H1 (cell line): ENCODE results near the gene CDH18. TPM values are rescaled to one million over a fixed set of nuclear protein-coding genes. Genes with fewer than 3 reads are reported as not detected.

Experiments
- SIN3A ChIP-seq, 2 experiments: IDR thresholded peaks in 1 of 2; conservative IDR thresholded peaks in 1 of 2; 2 replicates each; pipeline ENCODE4 v1.6.1; 2011 to 2012; ENCODE audit warnings: low read length in 2 of 2, improper control_type of control experiment in 1 of 2, low read depth in 1 of 2, mild to moderate bottlenecking in 1 of 2
- SIX5 ChIP-seq: IDR thresholded peaks from 2 replicates; pipeline ENCODE4 v1.6.1; 2011; ENCODE audit warnings: mild to moderate bottlenecking, low read depth, low read length
- SUZ12 ChIP-seq: fragments of 200-600 bp; sonication (generic); IDR thresholded peaks from 2 replicates; pipeline ENCODE4 v1.6.1; 2012; ENCODE audit warnings: mild to moderate bottlenecking, inconsistent platforms, low read length, moderate library complexity, mixed read lengths
- ZNF274 ChIP-seq: IDR thresholded peaks from 2 replicates; pipeline ENCODE4 v1.7.0; 2012; ENCODE audit warnings: low read length, borderline replicate concordance; ENCODE audit errors: extremely low read depth
- polyA plus RNA-seq, 7 experiments: library from polyadenylated mRNA; depleted of rRNA in 3 of 7; stranded (reverse) in 5 of 7; unstranded in 2 of 7; fragments of >200 nt in 5 of 7; fragments of 200-250 nt in 2 of 7; gene quantifications; 1 replicate in 5 of 7; 2 replicates in 1 of 7; 4 replicates in 1 of 7; pipeline versions ENCODE4 v1.2.1 to v1.2.3, GENCODE V29; 2011 to 2013; ENCODE audit warnings: missing spikeins in 2 of 7, mixed read lengths in 2 of 7
- total RNA-seq: library from RNA; stranded (reverse); fragmentation: NEBNext Ultra II Directional; extraction: Animal tissue kit (Norgen Biotek cat#: 25700); gene quantifications from 2 replicates; pipeline ENCODE4 v1.2.1, GENCODE V29; 2021

The CDH18 gene
- total and polyA plus RNA-seq, 2 of the 8 experiments (the other 6 are each of a cell fraction or from before 2014, with no cell fraction given), result 0.30 to 0.32 TPM

DNA sequence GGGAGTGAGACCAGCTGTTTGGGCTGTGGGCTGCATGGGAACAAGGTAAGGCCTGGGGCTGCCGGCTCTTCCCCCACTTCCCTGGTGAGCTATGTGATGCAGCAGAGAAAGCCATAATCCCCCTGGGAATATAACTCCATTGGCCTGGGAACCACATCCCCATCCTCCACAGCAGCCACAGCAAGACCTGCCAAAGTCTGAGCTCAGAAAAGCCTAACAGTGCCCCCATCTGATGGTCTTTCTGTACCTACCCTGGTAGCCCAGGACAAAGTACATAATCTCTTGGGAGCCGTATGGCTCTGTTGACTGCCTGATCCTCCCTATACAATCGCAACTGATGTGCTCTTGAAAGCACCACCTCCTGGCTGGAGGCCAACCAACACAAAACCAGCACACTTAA is 432.6 kb downstream of the CDH18 start (continued):
- TF ChIP-seq ZNF274 (no peak), SIX5 (no peak), SIN3A (conservative IDR thresholded peaks at IDR 0.05 in 1 of 2, IDR thresholded peaks at IDR 0.05 in 1 of 2; ENCODE audit: low read depth in 1 of 2, low read length in 2 of 2) (no peak), SUZ12 (no peak)
